Endothelial cell of umbilical vein (primary cell): Measurements from ENCODE around the gene NAE1. TPM values are rescaled to one million over a fixed set of nuclear protein-coding genes. Genes with fewer than 3 reads are reported as not detected.

Experiments
- BruUV-seq: library from RNA; stranded (reverse); fragments of 400-500 nt; replicated peaks from 2 replicates; lab custom pipeline; 2021; lab: Mats Ljungman, UMichigan
- CTCF ChIA-PET: fragments of 300-600, 350-600 bp; sonication (Branson Sonifier 250); formaldehyde crosslinking; loops from one replicate; lab custom pipeline; 2021; ENCODE audit warnings: antibody characterized with exemption, inconsistent platforms; lab: Charles Lee
- POLR2A ChIA-PET: fragments of 300-600, 350-600 bp; sonication (Branson Sonifier 250); formaldehyde crosslinking; loops from one replicate; lab custom pipeline; 2021; ENCODE audit warnings: antibody characterized with exemption, inconsistent platforms; lab: Charles Lee
- DNase-seq: peaks from one replicate; pipeline ENCODE4 v3.0.0-alpha.2; 2011; ENCODE audit warnings: low read depth, low spot score
- FAIRE-seq: peaks from 2 replicates; lab custom pipeline; 2011; peaks lifted over from hg19 to GRCh38; lab: Jason Lieb, UNC
- H2AFZ ChIP-seq: 2 replicates; pipeline ENCODE4 v1.6.0; 2012; ENCODE audit warnings: low read depth, low read length, control low read depth, inconsistent platforms
- H3K27ac ChIP-seq: 2 replicates; pipeline ENCODE4 v1.5.1; 2011; ENCODE audit warnings: low read depth, mild to moderate bottlenecking, control low read depth, low read length, moderate library complexity; ENCODE audit not compliant: insufficient read depth
- H3K27me3 ChIP-seq, 2 experiments: 2 replicates each; pipeline versions ENCODE4 v1.6.0 to v1.6.1; 2011; ENCODE audit warnings: low read length in 2 of 2, mixed read lengths in 1 of 2; ENCODE audit not compliant: control insufficient read depth in 2 of 2, insufficient read depth in 2 of 2
- H3K36me3 ChIP-seq, 2 experiments: 2 replicates in 1 of 2; 3 replicates in 1 of 2; pipeline ENCODE4 v1.5.1; 2011; ENCODE audit warnings: low read length in 2 of 2, mild to moderate bottlenecking in 1 of 2, moderate library complexity in 1 of 2; ENCODE audit not compliant: control insufficient read depth in 2 of 2, insufficient read depth in 2 of 2; ENCODE audit errors: extremely low read depth in 1 of 2
- H3K4me1 ChIP-seq: 3 replicates; pipeline ENCODE4 v1.5.1; 2011; ENCODE audit warnings: mild to moderate bottlenecking, low read length; ENCODE audit not compliant: control insufficient read depth, insufficient read depth; ENCODE audit errors: extremely low read depth
- H3K4me2 ChIP-seq: 2 replicates; pipeline ENCODE4 v1.6.1; 2011; ENCODE audit warnings: low read length, control low read depth, mixed read lengths; ENCODE audit not compliant: insufficient read depth
- H3K4me3 ChIP-seq, 3 experiments: fragments of 200-600 bp in 1 of 3; sonication (generic), shearing (Covaris generic) in 1 of 3; replicated peaks in 1 of 3; 2 replicates each; pipeline ENCODE4 v1.5.1; 2011 to 2016; ENCODE audit warnings: control low read depth in 3 of 3, low read length in 3 of 3, mild to moderate bottlenecking in 2 of 3, inconsistent platforms in 1 of 3, low read depth in 1 of 3, moderate library complexity in 1 of 3; ENCODE audit not compliant: insufficient read depth in 1 of 3
- H3K79me2 ChIP-seq: 2 replicates; pipeline ENCODE4 v1.6.0; 2012; ENCODE audit warnings: low read length, inconsistent platforms; ENCODE audit not compliant: control insufficient read depth, insufficient read depth
- H3K9ac ChIP-seq: replicated peaks from 2 replicates; pipeline ENCODE3; 2011; ENCODE audit warnings: low read length, control low read depth; ENCODE audit not compliant: insufficient read depth; ENCODE audit errors: extremely low read depth
- H3K9me1 ChIP-seq: replicated peaks from 3 replicates; pipeline ENCODE4 v1.6.0; 2011; ENCODE audit warnings: mild to moderate bottlenecking, low read length; ENCODE audit not compliant: control insufficient read depth, insufficient read depth; ENCODE audit errors: extremely low read depth
- H3K9me3 ChIP-seq: replicated peaks from 2 replicates; pipeline ENCODE4 v1.5.1; 2012; ENCODE audit warnings: low read length, inconsistent platforms; ENCODE audit not compliant: control insufficient read depth, insufficient read depth
- H4K20me1 ChIP-seq: replicated peaks from 2 replicates; pipeline ENCODE3; 2011; ENCODE audit warnings: mild to moderate bottlenecking, low read length; ENCODE audit not compliant: control insufficient read depth, insufficient read depth; ENCODE audit errors: extremely low read depth
- CTCF ChIP-seq, 2 donors: IDR thresholded peaks; 1 replicate in 1 of 2; 2 replicates in 1 of 2; pipeline ENCODE4 v1.5.1; 2011; ENCODE audit warnings: low read length in 2 of 2, mild to moderate bottlenecking in 2 of 2, moderate library complexity in 2 of 2, control low read depth in 1 of 2, inconsistent platforms in 1 of 2, low read depth in 1 of 2; ENCODE audit not compliant: insufficient read depth in 1 of 2; ENCODE audit errors: extremely low read depth in 1 of 2
- EZH2 ChIP-seq: IDR thresholded peaks from 2 replicates; pipeline ENCODE4 v1.6.1; 2012; ENCODE audit warnings: borderline replicate concordance, low read depth, mild to moderate bottlenecking, moderate library complexity, low read length, inconsistent platforms; ENCODE audit not compliant: severe bottlenecking
- FOS ChIP-seq: IDR thresholded peaks from 2 replicates; pipeline ENCODE4 v1.6.1; 2011; ENCODE audit warnings: mild to moderate bottlenecking, low read length, moderate library complexity, borderline replicate concordance; ENCODE audit not compliant: insufficient read depth
- GATA2 ChIP-seq: IDR thresholded peaks from 2 replicates; pipeline ENCODE4 v1.7.0; 2011; ENCODE audit warnings: low read depth, mild to moderate bottlenecking, moderate library complexity, mixed read lengths, low read length; ENCODE audit not compliant: insufficient read length, insufficient read depth
- JUN ChIP-seq: IDR thresholded peaks from 2 replicates; pipeline ENCODE4 v1.6.1; 2011; ENCODE audit warnings: borderline replicate concordance, low read depth; ENCODE audit not compliant: insufficient read length, insufficient read depth
- MAX ChIP-seq: IDR thresholded peaks from 2 replicates; pipeline ENCODE4 v1.6.1; 2011; ENCODE audit not compliant: insufficient read depth, insufficient read length
- MYC ChIP-seq: IDR thresholded peaks from one replicate; pipeline ENCODE4 v1.6.1; 2011; ENCODE audit warnings: mild to moderate bottlenecking, low read depth, low read length
- POLR2A ChIP-seq: IDR thresholded peaks from 2 replicates; pipeline ENCODE4 v1.6.1; 2012; ENCODE audit warnings: low read depth, mild to moderate bottlenecking, control low read depth, low read length
- POLR2AphosphoS5 ChIP-seq: IDR thresholded peaks from 2 replicates; pipeline ENCODE4 v1.6.1; 2012; ENCODE audit warnings: low read depth, mild to moderate bottlenecking, control low read depth, low read length, moderate library complexity; ENCODE audit not compliant: insufficient read depth
- dilution Hi-C: fragments of 300-500 bp; cut with MboI; formaldehyde crosslinking; loops from one replicate; pipeline ENCODE4 v1.15.0; 2019; ENCODE audit warnings: low sequenced_read_pairs; ENCODE audit not compliant: extremely low pct_ligation_motif_present
- intact Hi-C: fragments of 100-400 bp; cut with micrococcal nuclease; formaldehyde crosslinking; loops from one replicate; pipeline ENCODE4 v1.10.0; 2022
- polyA plus RNA-seq, 4 experiments: library from polyadenylated mRNA; depleted of rRNA in 3 of 4; stranded (reverse) in 3 of 4; unstranded in 1 of 4; fragments of >200 nt; gene quantifications; 2 replicates each; pipeline versions ENCODE4 v1.2.1 to v1.2.3, GENCODE V29; 2011 to 2012; ENCODE audit warnings: missing spikeins in 1 of 4
- total RNA-seq: library from RNA; stranded (reverse); gene quantifications from 2 replicates; pipeline ENCODE4 v1.2.3, GENCODE V29; 2021

NAE1 gene
- total and polyA plus RNA-seq, 2 donors (not counting 3 experiments of a cell fraction or from before 2014, with no cell fraction given) = 23.6 to 64.3 TPM

DNA sequence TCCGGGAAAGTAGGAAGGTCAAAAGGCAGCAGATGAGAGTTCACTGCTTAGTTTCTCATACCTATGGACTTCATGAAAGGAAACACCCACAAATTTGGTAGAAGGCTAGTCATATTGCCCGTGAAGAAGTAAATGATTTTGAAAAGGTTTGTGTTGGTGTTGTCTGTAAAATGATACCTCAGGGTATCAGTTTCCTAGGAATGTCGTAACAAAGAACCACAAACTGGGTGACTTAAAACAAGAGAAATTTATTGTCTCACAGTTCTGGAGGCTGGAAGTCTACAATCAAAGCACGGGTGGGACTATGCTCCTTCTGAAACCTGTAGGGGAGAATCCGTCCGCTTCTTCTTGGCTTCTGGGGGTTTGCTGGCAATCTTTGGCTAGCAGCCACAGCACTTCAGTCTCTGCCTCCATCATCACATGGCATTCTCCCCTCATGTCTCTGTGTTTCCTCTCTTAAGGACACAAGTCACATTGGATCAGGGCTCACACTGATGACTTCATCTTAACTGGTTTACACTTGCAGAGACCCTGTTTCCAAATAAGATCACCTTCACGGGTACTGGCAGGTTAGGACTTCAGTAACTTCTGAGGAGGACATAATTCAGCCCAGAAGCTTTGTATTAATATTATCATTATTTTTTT, 2.0 kb upstream of the NAE1 start:
- POLR2A ChIA-PET = no interaction called here
- peaks cover 0 to 2% of the 10 kb centered on the region in 2 experiments for H3K36me3 ChIP-seq

More for the DNA sequence above, 2.0 kb upstream of the NAE1 start:
- Histone ChIP-seq H3K79me2 (peaks cover 21% of the 10 kb centered on the region), H3K9me3 (no peaks in the 10 kb centered on the region), H4K20me1 (no peaks in the 10 kb centered on the region), H3K27ac (no peak overlapping the region), H3K9me1 (no peaks in the 10 kb centered on the region), H3K9ac (no peak overlapping the region), H3K4me2 (no peak overlapping the region), H3K4me1 (peaks cover 8% of the 10 kb centered on the region), H3K4me3 (no peak overlapping the region), H2AFZ (no peak overlapping the region), H3K27me3 (peaks cover 2 to 15% of the 10 kb centered on the region in 2 experiments)
- intact Hi-C loops = loop anchor here (5.0 kb wide), 1 partner anchor 80 kb away; the partner anchor contains the start of gene DYNC1LI2
- dilution Hi-C loops = no loop called here
- TF ChIP-seq MYC (no peak), GATA2 (no peak), CTCF (IDR thresholded peaks at IDR 0.05; ENCODE audit: extremely low read depth in 1 of 2, insufficient read depth in 1 of 2, low read depth in 1 of 2, low read length in 2 of 2) (no peak), EZH2 (no peak), MAX (no peak), POLR2AphosphoS5 (no peak), JUN (no peak), FOS (no peak), POLR2A (no peak)
- DNase-seq (no peak), FAIRE-seq (no peak)
- no TSS peak for BruUV-seq
- CTCF ChIA-PET = interaction anchor here (3.5 to 4.2 kb wide), 2 partner anchors 34 to 35 kb away, joined by 32 to 153 read pairs; no protein-coding TSS in a partner anchor
